CD4-positive, alpha-beta T cell treated with Interleukin-17A for 1 hour (primary cell): Measurements from ENCODE around the gene NRAP.

Experiments
- DNase-seq: peaks from one replicate; pipeline ENCODE4 v3.0.0-alpha.2; 2020

NRAP gene

DNA sequence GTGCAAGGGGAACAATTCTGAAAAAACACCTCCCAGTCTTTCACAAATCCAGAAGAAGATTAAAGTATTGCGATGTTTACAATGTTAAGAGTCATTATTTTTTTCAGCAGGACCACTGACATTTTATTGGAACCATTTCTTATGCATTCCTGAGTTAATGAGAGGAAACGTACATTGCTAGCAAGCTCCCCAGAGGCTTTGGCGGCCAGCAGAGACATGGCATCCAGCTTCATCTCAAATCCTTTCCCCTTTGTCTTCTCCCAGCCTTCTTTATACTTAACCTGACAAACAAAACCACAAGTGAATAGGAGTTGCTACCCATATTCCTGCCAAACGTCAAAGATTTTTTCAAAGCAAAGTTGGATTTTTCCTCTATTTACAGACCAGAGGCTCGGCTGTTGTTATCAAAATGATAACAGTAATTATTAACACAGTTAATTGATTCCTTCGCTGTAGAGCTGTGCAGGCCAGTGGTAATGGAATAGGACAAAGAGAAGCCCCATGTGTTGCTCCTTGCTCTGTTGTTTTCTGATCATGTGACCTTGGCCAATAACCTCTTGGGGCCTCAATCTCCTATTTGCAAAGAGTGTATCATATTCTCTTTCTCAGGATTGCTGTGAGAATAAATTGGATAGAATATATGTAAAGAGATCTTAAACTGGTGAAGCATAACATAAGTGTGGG lies 32.0 kb downstream of the NRAP start:
- DNase-seq, result no peak

DNA sequence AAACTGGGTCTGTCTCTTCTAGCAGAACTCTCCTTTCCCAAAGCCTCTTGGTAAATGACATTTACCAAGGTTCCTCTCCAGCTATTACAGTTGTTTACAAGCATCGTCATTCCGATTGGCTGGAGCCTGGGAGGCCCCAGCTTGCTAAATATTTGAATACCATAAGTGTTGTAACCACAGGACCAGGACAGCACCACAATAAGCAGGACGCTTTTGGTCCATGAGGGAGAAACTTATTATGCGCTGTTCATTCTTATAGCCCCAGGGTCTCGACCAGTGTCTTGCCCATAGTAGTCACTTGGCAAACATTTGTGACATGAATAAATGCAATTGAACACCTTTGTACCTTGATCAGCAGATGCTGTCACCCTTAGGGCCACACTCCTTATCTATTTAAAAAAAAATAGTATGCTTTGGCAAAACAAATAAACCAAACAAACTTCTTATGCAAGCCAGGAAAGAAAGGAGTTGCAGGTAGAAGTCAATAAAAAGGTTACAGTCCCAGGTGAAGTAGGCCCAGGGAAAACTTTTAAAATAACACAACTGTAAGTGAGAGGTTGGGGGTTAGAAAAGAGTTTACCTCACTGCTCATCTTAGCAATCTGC lies 32.8 kb downstream of the NRAP start:
- DNase-seq, result no peak

DNA sequence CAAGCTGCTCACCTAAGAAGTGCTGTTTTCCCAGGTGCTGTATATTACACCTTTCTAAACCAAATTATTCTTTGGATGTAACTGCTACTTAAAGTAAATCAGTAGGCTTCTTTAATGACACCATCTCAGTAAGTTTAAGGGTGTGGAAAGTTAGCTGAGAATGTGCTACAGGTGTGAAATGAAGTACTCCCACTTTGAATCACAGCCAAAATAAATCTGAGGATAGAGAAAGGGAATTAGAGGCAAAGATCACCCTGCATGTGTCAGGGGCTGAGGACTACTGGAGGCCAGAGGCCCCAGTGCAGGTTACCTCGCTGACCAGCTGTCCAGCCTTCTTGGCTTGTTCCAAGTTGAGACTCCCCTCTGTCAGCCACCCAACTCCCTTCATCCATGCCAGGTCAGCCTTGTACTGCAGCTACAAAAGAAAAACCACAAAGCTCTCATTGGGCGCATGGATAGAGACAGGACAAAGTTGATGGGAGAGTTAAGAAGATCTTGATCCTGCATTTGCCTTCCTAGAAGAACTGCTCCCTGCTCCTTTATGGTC lies 35.2 kb downstream of the NRAP start:
- DNase-seq, result no peak

DNA sequence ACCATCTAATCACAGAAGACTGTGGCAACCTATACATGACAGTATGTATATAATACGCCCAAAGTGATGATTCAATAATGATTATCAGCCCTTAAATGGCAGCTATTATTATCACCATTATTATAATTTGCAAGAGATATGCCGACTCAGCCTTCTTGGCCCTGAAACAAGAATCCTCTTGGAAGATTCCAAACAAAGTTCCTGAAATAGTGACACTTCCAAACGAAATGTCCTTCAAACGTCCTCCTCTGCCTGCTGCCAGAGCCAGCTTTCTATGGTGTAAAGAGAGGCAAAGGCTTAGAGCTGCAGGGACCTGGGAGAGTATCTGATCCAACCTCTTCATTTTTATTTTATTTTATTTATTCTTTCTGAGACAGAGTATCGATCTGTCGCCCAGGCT lies 36.0 kb downstream of the NRAP start:
- DNase-seq, result no peak

DNA sequence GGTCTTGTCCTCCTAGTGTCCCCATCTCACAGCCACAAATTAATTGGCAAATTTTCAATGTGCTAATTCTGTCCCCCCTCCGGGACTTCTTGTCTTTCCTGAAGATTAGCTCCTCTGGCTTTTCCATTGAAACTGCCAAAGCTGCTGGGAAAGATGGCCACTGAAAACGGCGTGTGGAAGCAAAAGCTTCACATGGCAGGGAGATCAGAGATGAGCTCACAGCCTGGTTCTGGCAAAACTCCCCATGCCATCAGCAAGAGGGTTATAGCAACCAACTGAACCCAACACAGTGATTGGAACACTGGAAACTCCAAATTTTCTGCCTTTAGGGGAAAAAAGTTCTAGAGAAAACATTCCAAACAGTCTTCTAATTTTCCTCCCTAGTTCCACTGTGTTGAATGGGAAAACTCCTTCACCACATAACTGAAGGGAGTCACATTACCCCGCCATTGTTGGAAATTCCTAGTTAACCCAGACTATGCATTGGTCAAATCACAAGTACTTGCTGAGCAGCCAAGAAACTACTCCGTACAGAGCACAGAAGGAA lies 37.0 kb downstream of the NRAP start:
- no peak for DNase-seq

DNA sequence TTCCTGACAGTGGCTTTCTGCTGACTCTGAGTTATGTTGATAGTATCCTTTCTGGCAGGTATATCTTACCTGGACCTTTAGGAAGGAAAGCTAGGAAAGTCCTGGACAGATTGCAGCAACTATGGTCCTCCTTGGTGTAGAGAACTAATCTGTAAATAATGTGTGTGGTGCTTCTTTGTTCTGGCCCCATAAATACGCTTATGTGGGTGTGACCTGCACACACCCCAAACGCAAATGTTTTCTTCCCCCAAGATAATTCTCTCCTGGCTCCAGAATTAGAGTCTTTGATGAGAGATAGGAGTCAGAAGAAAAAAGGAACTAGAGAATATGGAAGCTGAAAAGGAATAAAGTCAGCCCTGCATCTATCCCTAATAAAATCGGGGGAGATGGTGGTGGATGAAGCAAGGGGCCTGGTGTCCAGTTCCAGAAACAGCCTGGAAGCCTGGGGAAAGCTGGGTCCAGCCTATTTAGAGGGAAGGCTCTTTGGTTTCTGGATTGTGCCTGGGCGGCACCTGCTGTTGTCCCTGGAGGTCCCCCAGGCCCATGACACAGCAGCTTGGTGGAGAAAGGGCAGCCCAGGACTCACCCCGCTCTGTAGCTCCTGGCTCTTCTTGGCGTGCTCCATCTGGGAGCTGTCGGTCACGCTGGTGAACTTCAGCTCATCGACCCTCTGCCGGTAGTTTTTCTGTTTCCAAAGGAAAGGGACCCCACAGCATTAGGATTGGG lies 38.2 kb downstream of the NRAP start:
- no peak for DNase-seq

DNA sequence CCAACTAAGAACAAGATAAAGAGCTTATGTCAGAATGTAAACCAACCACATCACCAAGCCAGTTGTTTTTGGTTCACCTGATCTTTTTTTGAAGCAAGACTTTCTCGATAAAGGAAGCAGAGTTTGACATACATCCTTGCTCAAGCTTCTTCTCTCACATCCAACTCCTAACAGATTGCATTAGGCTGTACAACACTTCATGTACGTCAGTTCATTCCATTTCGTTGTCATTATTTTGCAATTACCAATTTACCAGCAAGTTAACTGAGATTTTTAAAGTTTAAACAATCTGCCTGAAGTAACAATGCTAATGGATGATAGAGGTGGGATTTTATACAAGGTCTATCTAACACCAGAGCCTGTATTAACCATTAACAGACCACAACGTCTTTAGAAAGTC lies 41.0 kb downstream of the NRAP start:
- no peak for DNase-seq

DNA sequence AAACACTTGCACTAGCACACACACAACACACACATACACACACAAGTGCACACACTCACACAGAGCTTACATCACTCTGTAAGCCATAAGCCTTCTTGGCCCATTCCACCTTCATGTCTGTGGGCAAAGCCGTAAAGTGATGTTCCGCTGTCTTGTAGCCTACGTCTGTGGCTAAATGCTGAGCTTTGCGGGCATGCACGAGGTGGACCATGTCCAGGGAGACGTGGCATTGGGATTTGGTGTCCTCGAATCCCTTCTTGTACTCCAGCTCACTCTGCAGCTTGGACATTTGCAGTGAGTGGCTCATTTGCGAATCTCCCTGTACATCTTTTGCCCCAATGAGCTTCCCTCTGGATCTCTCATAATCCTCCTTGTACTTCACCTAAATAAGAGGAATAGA lies 42.0 kb downstream of the NRAP start:
- DNase-seq, result no peak

DNA sequence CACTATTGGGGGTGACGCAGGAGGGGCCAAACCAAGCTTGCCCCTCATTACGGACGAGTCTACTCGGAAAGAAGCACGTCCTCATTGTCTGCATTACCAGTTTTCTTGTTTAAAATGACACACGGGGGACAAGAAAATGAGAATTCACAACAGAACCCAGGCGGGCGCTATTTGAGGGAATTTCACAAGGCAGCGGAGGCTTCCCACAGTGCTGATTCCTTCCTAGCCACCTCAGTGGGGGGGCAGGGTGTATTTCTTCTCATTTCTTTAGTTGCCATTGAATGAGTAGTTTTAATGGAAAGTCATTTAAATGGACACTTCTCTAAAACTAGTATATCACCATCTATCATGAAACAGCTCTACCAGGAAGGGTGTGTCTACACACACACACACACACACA lies 42.9 kb downstream of the NRAP start:
- no peak for DNase-seq

DNA sequence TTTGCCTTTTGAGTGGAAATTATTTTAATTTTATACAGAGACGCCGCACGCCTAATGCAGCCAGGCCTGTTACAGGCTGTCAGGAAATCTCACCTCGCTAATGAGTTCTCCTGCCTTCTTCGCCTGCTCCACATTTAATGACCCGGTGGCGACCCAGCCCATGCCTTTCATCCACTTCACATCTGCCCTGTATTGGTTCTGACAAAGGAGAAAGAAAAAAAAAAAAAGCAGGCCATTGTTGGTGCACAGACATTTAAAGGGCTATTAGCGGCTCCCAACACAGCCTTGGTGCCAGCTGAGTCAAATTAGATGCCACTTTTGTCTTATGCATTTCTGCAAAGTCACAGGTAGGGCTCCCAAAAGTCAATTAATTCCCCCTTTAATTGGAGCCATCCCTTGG lies 43.3 kb downstream of the NRAP start:
- no peak for DNase-seq

DNA sequence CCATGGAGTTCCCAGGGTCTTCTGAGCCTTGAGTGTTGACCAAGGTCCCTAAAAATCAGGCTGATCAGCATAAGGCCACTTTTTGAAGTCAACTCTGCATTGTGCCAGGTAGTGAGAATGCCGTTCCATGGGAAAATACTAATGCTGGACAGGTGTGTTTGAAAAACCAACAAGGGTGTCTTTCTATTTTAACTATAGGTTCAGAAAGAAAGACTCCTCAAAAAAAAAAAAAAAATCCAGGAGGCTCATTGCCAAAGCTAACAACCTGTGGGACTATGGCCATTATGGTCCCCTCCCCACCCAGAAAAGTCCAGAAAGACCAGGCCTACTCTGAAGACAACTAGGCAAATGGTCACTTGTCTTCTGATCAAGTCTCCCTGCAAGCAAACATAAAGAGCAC lies 44.4 kb downstream of the NRAP start:
- DNase-seq, result no peak

DNA sequence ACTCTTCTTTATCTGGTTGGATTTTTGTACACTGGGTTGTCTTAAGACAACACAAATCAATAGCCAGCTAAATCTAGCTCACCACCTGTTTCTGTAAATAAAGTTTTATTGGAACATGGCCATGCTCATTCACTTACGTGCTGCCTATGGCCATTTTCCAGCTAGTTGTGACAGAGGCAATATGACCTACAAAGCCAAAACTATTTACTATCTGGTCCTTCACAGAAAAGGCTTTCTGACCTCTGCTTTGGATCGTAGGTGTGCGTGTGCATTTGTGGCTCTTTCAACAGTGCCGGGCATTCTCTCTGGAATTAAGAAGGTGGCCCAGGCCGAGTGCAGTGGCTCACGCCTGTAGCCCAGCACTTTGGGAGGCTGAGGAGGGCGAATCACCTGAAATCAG lies 45.5 kb downstream of the NRAP start:
- DNase-seq, result no peak

DNA sequence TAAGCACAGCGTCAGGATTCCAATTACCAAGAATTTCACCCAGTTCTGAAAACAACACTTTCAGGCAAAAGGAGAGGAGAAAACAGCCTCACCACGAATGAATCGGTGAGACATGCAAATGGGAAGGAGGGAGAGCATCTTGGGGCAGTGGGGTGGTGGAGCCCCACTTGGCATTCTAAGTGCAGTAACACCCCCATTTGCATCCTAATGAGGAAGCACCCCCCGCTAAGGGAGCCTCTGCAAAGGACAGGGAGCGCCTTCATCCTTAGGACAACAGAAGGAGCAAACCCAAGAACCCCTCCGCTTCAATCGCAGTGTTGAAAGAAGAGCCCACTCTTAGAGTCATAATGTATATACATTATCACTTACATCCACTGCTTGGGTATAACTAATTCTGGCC lies 46.8 kb downstream of the NRAP start:
- DNase-seq, result no peak

DNA sequence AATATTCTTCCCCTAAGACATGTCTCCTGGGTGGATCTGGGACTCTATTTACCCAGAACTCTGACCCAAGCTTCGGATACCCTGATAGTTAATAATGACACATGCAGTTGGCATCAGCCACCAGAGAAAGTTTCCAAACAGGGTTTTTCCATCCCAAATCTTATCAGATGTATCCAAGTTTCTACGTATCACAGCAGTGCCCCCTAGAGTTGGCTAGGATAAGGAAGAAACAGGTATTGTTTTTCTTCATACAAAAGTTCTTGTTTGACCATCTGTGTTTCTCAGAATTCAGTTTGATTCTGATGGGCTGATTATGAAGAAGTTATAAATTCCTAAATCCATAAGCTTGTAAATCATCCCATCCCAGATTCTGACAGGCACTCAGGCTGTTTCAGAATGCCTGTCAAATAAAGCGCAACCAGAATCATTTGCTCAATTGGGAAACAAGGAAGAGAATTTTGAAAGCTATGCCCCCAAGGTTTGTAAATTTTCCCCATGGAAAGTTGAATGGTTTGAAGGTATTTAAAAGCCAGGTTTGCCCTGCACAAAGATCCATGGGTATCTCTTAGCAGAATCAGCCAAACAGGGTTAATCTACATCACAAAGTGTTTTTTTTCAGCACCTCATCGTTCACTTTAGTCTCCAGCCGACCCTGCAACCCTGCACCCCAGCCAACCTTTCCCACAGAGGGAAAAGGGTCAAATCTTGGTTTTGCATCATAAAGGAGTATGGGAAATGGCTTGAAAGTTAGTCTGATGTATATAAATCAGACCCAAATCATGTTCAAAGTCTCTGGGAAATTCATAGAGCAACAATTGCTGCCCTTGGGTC lies 47.4 kb downstream of the NRAP start:
- no peak for DNase-seq

DNA sequence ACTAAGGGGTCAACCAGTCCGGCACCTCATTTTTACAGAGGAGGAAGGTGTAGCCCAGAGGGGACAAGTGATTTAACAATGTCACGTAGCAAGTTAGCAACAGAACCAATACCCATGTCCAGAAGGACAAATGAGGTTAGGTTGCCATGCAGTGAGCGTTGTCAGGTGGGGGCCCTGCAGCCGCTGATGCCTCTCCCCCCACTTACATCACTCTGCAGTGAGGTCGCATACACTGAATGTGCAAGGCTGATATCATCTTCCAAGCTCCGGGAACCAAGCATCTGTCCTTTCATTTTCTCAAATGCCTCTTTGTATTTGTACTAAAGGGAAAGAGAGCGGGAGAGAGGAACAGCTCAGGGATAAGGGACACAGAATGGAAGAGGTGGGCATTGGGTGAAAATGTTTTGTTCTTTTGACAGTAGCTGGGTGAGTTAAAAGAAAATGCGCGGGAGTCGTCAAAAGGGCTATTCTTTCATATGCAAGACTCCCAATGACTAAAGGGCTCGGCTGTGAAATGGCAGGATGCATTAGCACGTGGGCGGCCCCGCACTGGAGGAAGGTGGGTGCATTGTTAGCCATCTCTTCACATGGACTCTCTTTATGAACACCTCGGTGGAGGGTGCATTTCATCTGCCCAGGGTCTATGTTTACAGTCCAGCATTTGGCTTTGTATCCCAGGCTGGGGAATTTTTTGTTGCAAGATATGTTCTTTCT lies 49.7 kb downstream of the NRAP start:
- no peak for DNase-seq

DNA sequence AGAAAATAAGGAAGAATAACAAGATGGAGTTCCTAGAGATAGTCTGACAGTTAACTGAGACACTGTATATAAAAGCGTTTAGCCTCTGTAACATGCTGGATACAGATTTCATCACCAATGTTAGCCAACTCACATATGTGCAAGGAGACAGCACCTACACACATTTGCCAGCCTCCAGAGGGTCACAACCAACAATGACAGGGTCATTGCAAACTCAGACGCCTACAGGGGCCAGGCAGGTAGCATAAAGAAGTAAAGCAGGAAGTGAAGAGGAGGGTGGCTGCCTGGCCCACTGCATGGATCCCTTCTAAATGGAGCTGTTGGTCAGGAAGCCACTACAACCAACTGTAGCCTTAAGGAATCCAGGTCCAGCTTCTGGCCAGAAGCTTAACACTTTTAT lies 50.4 kb downstream of the NRAP start:
- DNase-seq, result no peak

DNA sequence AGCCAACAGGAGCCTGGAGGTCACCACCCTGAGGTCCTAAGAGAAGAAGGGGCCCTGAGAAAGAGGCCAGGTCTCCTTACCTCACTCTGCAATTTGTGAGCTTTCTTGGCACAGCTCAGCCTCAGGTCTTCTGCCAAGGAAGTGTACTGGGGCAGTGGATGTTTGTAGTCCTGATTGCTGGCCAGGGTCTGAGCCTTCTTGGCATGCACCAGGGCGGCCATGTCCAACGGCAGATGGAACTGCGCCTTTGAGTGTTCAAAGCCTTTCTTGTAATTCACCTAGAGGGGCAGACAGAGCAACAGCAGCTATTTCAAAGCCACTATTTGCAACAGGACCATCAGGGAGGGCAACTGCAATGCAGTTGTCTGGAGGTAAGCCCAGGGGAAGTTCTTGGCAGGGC lies 51.7 kb downstream of the NRAP start:
- no peak for DNase-seq

DNA sequence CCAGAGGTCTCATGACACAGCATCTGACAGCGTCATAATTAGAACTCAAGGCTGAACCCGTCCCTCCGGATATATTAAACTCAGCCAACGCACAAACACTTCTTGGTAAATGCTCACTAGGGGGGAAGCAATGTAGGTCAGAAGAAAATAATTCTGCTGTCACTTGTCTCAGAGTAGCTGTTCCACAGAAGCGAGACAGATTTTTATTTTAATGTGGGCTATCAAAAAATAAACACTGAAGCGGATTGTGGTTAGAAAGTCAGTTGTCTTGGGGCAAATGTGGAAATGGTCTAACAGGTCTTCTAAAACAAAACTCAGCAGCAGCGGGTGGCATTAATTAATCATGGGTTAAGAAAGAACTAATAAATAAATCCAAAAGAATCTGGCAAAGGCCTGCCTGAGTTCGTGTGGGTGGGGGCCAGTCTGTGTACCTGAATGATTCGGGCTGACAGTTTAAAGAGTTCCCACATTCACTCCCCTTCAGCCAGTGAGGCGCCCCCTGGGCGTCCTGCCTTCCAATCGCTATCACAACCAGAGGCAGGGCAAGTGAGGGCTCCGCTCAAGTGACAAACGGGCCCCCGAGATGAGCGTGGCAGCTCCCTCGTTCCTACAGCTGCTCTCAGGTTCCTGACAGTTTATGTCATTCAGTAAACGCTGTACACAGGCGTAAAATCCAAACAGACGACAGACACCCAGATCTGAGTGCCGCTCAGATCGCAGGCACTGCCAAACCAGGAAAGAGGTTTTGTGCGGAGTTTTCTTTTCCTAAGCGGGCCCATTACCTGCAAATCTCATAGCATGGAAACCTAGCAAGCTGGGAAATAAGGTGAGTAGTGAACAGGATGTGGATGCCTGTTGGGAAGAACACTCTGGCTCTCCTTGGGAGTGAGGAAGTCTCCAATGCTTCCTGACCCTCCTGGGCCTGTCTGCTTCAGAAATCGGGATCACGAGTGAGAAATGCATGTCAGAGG lies 52.9 kb downstream of the NRAP start:
- no peak for DNase-seq

DNA sequence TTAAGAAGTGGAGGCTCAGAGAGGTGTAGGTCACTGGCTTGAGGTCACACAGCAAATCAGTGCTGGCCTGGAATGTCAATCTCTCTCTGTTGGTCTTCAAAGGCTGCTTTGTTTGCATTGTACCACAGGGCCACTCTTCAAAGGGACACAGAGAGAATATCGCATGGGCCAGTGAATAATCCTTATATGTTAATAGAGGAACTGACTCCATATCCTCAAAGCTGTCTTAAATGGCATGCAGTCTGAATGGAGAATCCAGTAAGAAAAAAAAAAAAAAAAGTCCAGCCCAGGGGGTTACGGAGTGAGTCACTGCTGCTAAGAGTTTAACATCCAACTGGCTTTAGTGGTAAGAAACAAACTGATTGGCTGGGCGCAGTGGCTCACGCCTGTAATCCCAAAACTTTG lies 54.1 kb downstream of the NRAP start:
- DNase-seq, result no peak

DNA sequence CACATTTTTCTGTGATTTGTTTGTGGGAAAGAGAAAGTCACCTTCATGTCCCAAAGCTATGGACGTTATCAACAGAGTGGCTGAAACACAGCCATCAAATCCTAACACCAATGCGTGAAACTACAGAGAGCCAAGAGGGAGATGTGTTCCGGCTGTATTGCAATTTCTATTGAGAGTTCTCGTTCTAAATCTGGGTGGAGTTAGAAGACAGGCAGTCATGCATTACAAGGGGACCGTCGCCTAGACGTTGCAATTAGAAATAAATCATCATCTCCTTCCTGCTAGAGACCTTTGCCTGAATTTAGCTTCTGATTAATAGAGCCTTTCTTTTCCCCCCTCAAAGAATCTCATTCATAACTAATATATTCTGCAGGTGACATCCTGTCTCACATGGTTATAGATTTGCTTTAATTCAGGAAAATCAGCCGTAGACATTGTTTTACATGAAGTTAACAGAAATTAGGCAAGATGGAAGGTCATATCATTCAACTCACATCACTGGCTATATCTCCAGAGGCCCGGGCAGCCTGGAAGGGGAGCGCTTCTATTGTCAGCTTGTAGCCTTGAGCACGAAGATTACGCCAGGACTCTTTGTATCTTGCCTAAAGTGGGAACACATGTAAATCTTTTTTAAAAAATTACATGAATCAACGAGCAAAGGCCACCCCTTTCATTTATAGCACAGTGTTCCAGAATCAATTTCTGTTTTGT lies 58.4 kb downstream of the NRAP start:
- no peak for DNase-seq
